K562 (cell line): ENCODE data around the gene PTK6. TPM values are rescaled to one million over a fixed set of nuclear protein-coding genes. Genes with fewer than 3 reads are reported as not detected.

Experiments
- ATAC-seq: fragments of 200-7000 bp; cut with Tn5 transposase; 3 replicates; pipeline ENCODE4 v1.9.1; 2020; ENCODE audit warnings: moderate library complexity
- BruUV-seq: library from RNA; stranded (reverse); fragments of 400-500 nt; replicated peaks from 2 replicates; lab custom pipeline; 2021; lab: Mats Ljungman, UMichigan
- CTCF ChIA-PET: fragments of 300-600 bp; formaldehyde crosslinking; extraction: SDS; loops from one replicate; lab custom pipeline; 2021; ENCODE audit warnings: low intra/inter-chr PET ratio; lab: Yijun Ruan, JAX
- POLR2A ChIA-PET: fragments of 300-600, 350-650 bp; sonication (Branson Sonifier 250); formaldehyde crosslinking; extraction: SDS; loops from one replicate; lab custom pipeline; 2021; ENCODE audit warnings: antibody characterized with exemption, inconsistent platforms; lab: Yijun Ruan, JAX
- DNase-seq, 4 experiments: peaks; one replicate each; pipeline versions ENCODE4 v3.0.0 to v3.0.0-alpha.2; 2011 to 2018; ENCODE audit warnings: low spot score in 3 of 4, mixed read lengths in 3 of 4; ENCODE audit errors: extremely low read depth in 1 of 4
- FAIRE-seq: peaks from 2 replicates; lab custom pipeline; 2011; peaks lifted over from hg19 to GRCh38; lab: Jason Lieb, UNC
- H2AFZ ChIP-seq: 2 replicates; pipeline ENCODE4 v1.6.0; 2011; ENCODE audit warnings: low read depth, low read length, control low read depth, inconsistent platforms
- H3K27ac ChIP-seq: fragments of 200-600 bp; 3 replicates; pipeline ENCODE4 v1.8.0; 2011; ENCODE audit warnings: low read depth, mild to moderate bottlenecking, control low read depth, inconsistent platforms, low read length, moderate library complexity, mixed read lengths; ENCODE audit errors: extremely low read depth
- H3K27me3 ChIP-seq, 2 experiments: fragments of 300-600 bp in 1 of 2; 2 replicates in 1 of 2; 3 replicates in 1 of 2; pipeline versions ENCODE4 v1.6.0 to v1.8.0; 2011; ENCODE audit warnings: inconsistent platforms in 2 of 2, low read length in 2 of 2, mild to moderate bottlenecking in 1 of 2, mixed read lengths in 1 of 2, moderate library complexity in 1 of 2; ENCODE audit not compliant: control insufficient read depth in 2 of 2, insufficient read depth in 2 of 2
- H3K36me3 ChIP-seq: fragments of 300-600 bp; 3 replicates; pipeline ENCODE4 v1.8.0; 2011; ENCODE audit warnings: mild to moderate bottlenecking, low read length, inconsistent platforms; ENCODE audit not compliant: control insufficient read depth, insufficient read depth
- H3K4me1 ChIP-seq, 2 experiments: fragments of 200-600 bp in 1 of 2; replicated peaks in 1 of 2; 2 replicates in 1 of 2; 3 replicates in 1 of 2; pipeline versions ENCODE4 v1.5.1 to v1.8.0; 2011; ENCODE audit warnings: inconsistent platforms in 2 of 2, low read length in 2 of 2, mild to moderate bottlenecking in 1 of 2, mixed read lengths in 1 of 2, moderate library complexity in 1 of 2; ENCODE audit not compliant: control insufficient read depth in 2 of 2, insufficient read depth in 2 of 2
- H3K4me2 ChIP-seq: 2 replicates; pipeline ENCODE4 v1.6.1; 2011; ENCODE audit warnings: low read length, control low read depth, inconsistent platforms, mixed read lengths; ENCODE audit not compliant: insufficient read depth
- H3K4me3 ChIP-seq: fragments of 200-600 bp; sonication (generic), shearing (Covaris generic); 2 replicates; pipeline ENCODE4 v1.5.1; 2016; ENCODE audit warnings: control low read depth, inconsistent platforms
- H3K79me2 ChIP-seq: fragments of 200-600 bp; 3 replicates; pipeline ENCODE4 v1.8.0; 2011; ENCODE audit warnings: low read length, inconsistent platforms; ENCODE audit not compliant: control insufficient read depth, insufficient read depth
- H3K9ac ChIP-seq, 2 experiments: 2 replicates each; pipeline versions ENCODE4 v1.6.0 to v1.6.1; 2011; ENCODE audit warnings: low read depth in 2 of 2, low read length in 2 of 2, control low read depth in 1 of 2, inconsistent platforms in 1 of 2, mild to moderate bottlenecking in 1 of 2, mixed read lengths in 1 of 2; ENCODE audit not compliant: insufficient read depth in 1 of 2
- H3K9me1 ChIP-seq: one replicate; pipeline ENCODE4 v1.6.0; 2011; ENCODE audit warnings: inconsistent platforms, mild to moderate bottlenecking, low read length, moderate library complexity; ENCODE audit not compliant: control insufficient read depth, insufficient read depth
- H3K9me3 ChIP-seq: replicated peaks from 2 replicates; pipeline ENCODE4 v1.5.1; 2011; ENCODE audit warnings: low read depth, low read length, inconsistent platforms; ENCODE audit not compliant: control insufficient read depth, insufficient read depth
- H4K20me1 ChIP-seq: replicated peaks from 2 replicates; pipeline ENCODE4 v1.6.1; 2011; ENCODE audit warnings: low read length, inconsistent platforms, mixed read lengths; ENCODE audit not compliant: control insufficient read depth, insufficient read depth
- FOXA3 ChIP-seq, 2 experiments: fragments of 450-650 bp in 1 of 2; sonication (generic) in 1 of 2; formaldehyde crosslinking; IDR thresholded peaks in 1 of 2; conservative IDR thresholded peaks in 1 of 2; 2 replicates each; pipeline versions ENCODE4 v1.4.0 to v1.8.0; 2020 to 2022; ENCODE audit warnings: mild to moderate bottlenecking in 2 of 2, missing genetic modification reagents in 1 of 2
- HOMEZ ChIP-seq: fragments of 250-450 bp; sonication (Bioruptor Pico); IDR thresholded peaks from 2 replicates; pipeline ENCODE4 v1.4.0; 2020; ENCODE audit warnings: mild to moderate bottlenecking, moderate library complexity
- IRF1 ChIP-seq: sonication (generic); formaldehyde crosslinking; IDR thresholded peaks from 2 replicates; pipeline ENCODE4 v1.8.0; 2022; ENCODE audit warnings: missing genetic modification reagents, mild to moderate bottlenecking, borderline replicate concordance
- KLF6 ChIP-seq: fragments of 250-450 bp; sonication (Bioruptor Pico); IDR thresholded peaks from 2 replicates; pipeline ENCODE4 v1.4.0; 2020; ENCODE audit warnings: mild to moderate bottlenecking, moderate library complexity, borderline replicate concordance
- NR1H2 ChIP-seq: sonication (generic); formaldehyde crosslinking; IDR thresholded peaks from 2 replicates; pipeline ENCODE4 v1.4.0; 2020; ENCODE audit warnings: mild to moderate bottlenecking, missing genetic modification reagents
- NR4A1 ChIP-seq, 2 experiments: fragments of 250-450 bp in 1 of 2; fragments of 450-650 bp in 1 of 2; sonication (Bioruptor Pico) in 1 of 2; IDR thresholded peaks; 2 replicates each; pipeline versions ENCODE4 v1.4.0 to v1.6.1; 2016 to 2020; ENCODE audit warnings: mild to moderate bottlenecking in 2 of 2, missing compliant biosample characterization in 1 of 2, missing genetic modification characterization in 1 of 2, moderate library complexity in 1 of 2
- PPARD ChIP-seq: fragments of 250-450 bp; sonication (Bioruptor Pico); IDR thresholded peaks from 2 replicates; pipeline ENCODE4 v1.8.0; 2022; ENCODE audit warnings: inconsistent platforms, mild to moderate bottlenecking, moderate library complexity
- SMARCC2 ChIP-seq: fragments of 450-650 bp; IDR thresholded peaks from 2 replicates; pipeline ENCODE4 v1.6.1; 2017; ENCODE audit warnings: antibody characterized with exemption, moderate library complexity, mild to moderate bottlenecking, low read depth
- TAF7 ChIP-seq: fragments of 450-650 bp; IDR thresholded peaks from 2 replicates; pipeline ENCODE4 v1.6.1; 2016; ENCODE audit warnings: missing genetic modification characterization, missing compliant biosample characterization
- TAF9B ChIP-seq: fragments of 450-650 bp; IDR thresholded peaks from 2 replicates; pipeline ENCODE4 v1.6.1; 2018; ENCODE audit warnings: mild to moderate bottlenecking; ENCODE audit not compliant: partially characterized antibody
- TOE1 ChIP-seq, 2 experiments: fragments of 450-650 bp in 1 of 2; sonication (generic) in 1 of 2; formaldehyde crosslinking in 1 of 2; IDR thresholded peaks; 2 replicates each; pipeline versions ENCODE4 v1.7.1 to v1.8.0; 2016 to 2022; ENCODE audit warnings: borderline replicate concordance in 2 of 2, mild to moderate bottlenecking in 2 of 2, antibody characterized with exemption in 1 of 2, inconsistent platforms in 1 of 2, low read depth in 1 of 2, missing genetic modification reagents in 1 of 2, moderate library complexity in 1 of 2
- ZBTB12 ChIP-seq: fragments of 250-450 bp; sonication (Bioruptor Pico); IDR thresholded peaks from 2 replicates; pipeline ENCODE4 v1.4.0; 2020
- WGBS: fragments of 100-300 bp; shearing (Covaris generic); methylation state at CpG from one replicate; pipeline ENCODE4 v1.1.6; 2016; ENCODE audit warnings: low coverage, mixed read lengths; ENCODE audit not compliant: insufficient coverage; ENCODE audit errors: missing lambda C conversion rate; 5-methylcytosine and 5-hydroxymethylcytosine counted together
- in situ Hi-C: fragments of 300-500 bp; cut with MboI; formaldehyde crosslinking; loops from 4 replicates; pipeline ENCODE4 v1.15.0; 2018; ENCODE audit warnings: inconsistent platforms, mixed read lengths
- intact Hi-C: fragments of 100-400 bp; cut with micrococcal nuclease; formaldehyde crosslinking; loops from 2 replicates; pipeline ENCODE4 v1.14.2; 2022
- polyA plus RNA-seq, 8 experiments: library from polyadenylated mRNA; depleted of rRNA in 4 of 8; stranded (reverse) in 5 of 8; unstranded in 3 of 8; fragments of >200 nt; fragmentation: Nextera tagmentation in 2 of 8; fragmentation: Illumina TruSeq in 1 of 8; extraction: Ambion mirVana in 2 of 8; extraction: Trizol in 1 of 8; gene quantifications; 2 replicates each; pipeline versions ENCODE4 v1.2.1 to v1.2.3, GENCODE V29; 2011 to 2014; ENCODE audit warnings: inconsistent platforms in 1 of 8, missing spikeins in 1 of 8
- total RNA-seq, 7 experiments: library from RNA; depleted of rRNA in 6 of 7; stranded (reverse); fragments of >200 nt in 6 of 7; fragmentation: Illumina TruSeq in 2 of 7; extraction: Trizol in 2 of 7; gene quantifications; 2 replicates each; pipeline versions ENCODE4 v1.2.1 to v1.2.3, GENCODE V29; 2011 to 2021; ENCODE audit warnings: low replicate concordance in 1 of 7
- TF ChIP-seq, protein P1 (sequence below): sonication (generic); formaldehyde crosslinking; IDR thresholded peaks from 2 replicates; pipeline ENCODE4 v1.5.0; 2020; ENCODE audit warnings: missing genetic modification reagents

The PTK6 gene
- total and polyA plus RNA-seq, 9 of the 15 experiments (the other 6 are each of a cell fraction or from before 2014, with no cell fraction given): 0.07 TPM; not detected in 8

GRCh38 chr20:63544958-63545516, 7.9 kb upstream of the PTK6 start:
- H3K4me2 ChIP-seq: no peak overlapping the region
- H3K4me3 ChIP-seq: no peak overlapping the region
- no peak overlapping the region for H3K27ac ChIP-seq
- H3K27me3 ChIP-seq: peaks cover 0 to 47% of the 10 kb centered on the region in 2 experiments; a peak in 4 of 5 replicates
- no peaks in the 10 kb centered on the region for H3K9me1 ChIP-seq
- ChIA-PET POLR2A (interaction anchor here (1.4 kb wide), 1 partner anchor 24 kb away, joined by 5 read pairs; the partner anchor contains the start of gene PPDPF), CTCF (no interaction called here)
- peak overlapping the region in 1 of 2 experiments; percentile 35; a peak in 1 of 4 replicates for H3K9ac ChIP-seq
- 6% methylated on average over 14 of the region's 19 CpGs for WGBS
- FAIRE-seq: no peak
- H2AFZ ChIP-seq: no peak overlapping the region
- DNase-seq: no peak
- intact Hi-C loops: no loop called here
- no peak for ATAC-seq
- in situ Hi-C loops: no loop called here
- H3K36me3 ChIP-seq: no peaks in the 10 kb centered on the region
- no TSS peak for BruUV-seq
- no peaks in the 10 kb centered on the region for H3K9me3 ChIP-seq
- no peaks in the 10 kb centered on the region for H3K79me2 ChIP-seq
- H3K4me1 ChIP-seq: peaks cover 0 to 87% of the 10 kb centered on the region in 2 experiments; a peak in 3 of 5 replicates
- H4K20me1 ChIP-seq: peaks cover 3% of the 10 kb centered on the region
- TF ChIP-seq TAF9B: no peak
- TF ChIP-seq IRF1 (CRISPR knock-in tag): no peak
- no peak for TF ChIP-seq ZBTB12 (CRISPR knock-in tag)
- no peak for TF ChIP-seq KLF6
- TF ChIP-seq PPARD: no peak
- no peak for TF ChIP-seq FOXA3 (CRISPR knock-in tag; conservative IDR thresholded peaks at IDR 0.05 in 1 of 2, IDR thresholded peaks at IDR 0.05 in 1 of 2)
- TF ChIP-seq NR1H2 (CRISPR knock-in tag): no peak
- no peak for TF ChIP-seq HOMEZ (CRISPR knock-in tag)
- no peak for TF ChIP-seq SMARCC2
- TF ChIP-seq, protein P1, sequence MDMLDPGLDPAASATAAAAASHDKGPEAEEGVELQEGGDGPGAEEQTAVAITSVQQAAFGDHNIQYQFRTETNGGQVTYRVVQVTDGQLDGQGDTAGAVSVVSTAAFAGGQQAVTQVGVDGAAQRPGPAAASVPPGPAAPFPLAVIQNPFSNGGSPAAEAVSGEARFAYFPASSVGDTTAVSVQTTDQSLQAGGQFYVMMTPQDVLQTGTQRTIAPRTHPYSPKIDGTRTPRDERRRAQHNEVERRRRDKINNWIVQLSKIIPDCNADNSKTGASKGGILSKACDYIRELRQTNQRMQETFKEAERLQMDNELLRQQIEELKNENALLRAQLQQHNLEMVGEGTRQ (CRISPR knock-in tag): no peak
- no peak for TF ChIP-seq TOE1 (IDR thresholded peaks at IDR 0.05; ENCODE audit: borderline replicate concordance)
- no peak for TF ChIP-seq TOE1 (CRISPR knock-in tag; IDR thresholded peaks at IDR 0.05; ENCODE audit: borderline replicate concordance, low read depth)
- TF ChIP-seq TAF7 (tag): no peak
- no peak for TF ChIP-seq NR4A1 (CRISPR knock-in tag; IDR thresholded peaks at IDR 0.05)
- no peak for TF ChIP-seq NR4A1 (tag; IDR thresholded peaks at IDR 0.05)
